ENCODE results near the gene EIF3L. TPM values are rescaled to one million over a fixed set of nuclear protein-coding genes. Genes with fewer than 3 reads are reported as not detected.

The EIF3L gene
- total RNA-seq, 1 experiment from 2014 or later = 218 TPM

- H3K4me3 ChIP-seq (ENCODE audit: low read length) = no peak overlapping the region
- ChIA-PET POLR2A (ENCODE audit: unreplicated experiment) (no interaction called here), CTCF (no interaction called here)
- no peaks in the 10 kb centered on the region for H3K9me3 ChIP-seq (ENCODE audit: low read length)
- no peak for ATAC-seq
- H3K27ac ChIP-seq (ENCODE audit: low read length) = no peak overlapping the region
- no peaks in the 10 kb centered on the region for H3F3A ChIP-seq (ENCODE audit: low read length, unreplicated experiment)
- no peaks in the 10 kb centered on the region for H3K27me3 ChIP-seq (ENCODE audit: low read length)
- intact Hi-C loops (cut with micrococcal nuclease) = no loop called here
- no peaks in the 10 kb centered on the region for H3K79me2 ChIP-seq (ENCODE audit: low read length)
- H3K4me2 ChIP-seq (ENCODE audit: low read length) = no peak overlapping the region
- no peak for TF ChIP-seq EZH2 (IDR thresholded peaks at IDR 0.05; ENCODE audit: low read length, unreplicated experiment)
- no peak for TF ChIP-seq CTCF (conservative IDR thresholded peaks at IDR 0.05; ENCODE audit: low read depth, low read length)
- TF ChIP-seq EZH2phosphoT487 (IDR thresholded peaks at IDR 0.05; ENCODE audit: borderline replicate concordance, low read length) = no peak
- no peak for DNase-seq
- no peaks in the 10 kb centered on the region for H3K4me1 ChIP-seq (ENCODE audit: insufficient read depth, low read length)
- no peaks in the 10 kb centered on the region for H4K20me1 ChIP-seq (ENCODE audit: low read length)
- no TSS peak for BruUV-seq (replicated peaks)
- H2AFZ ChIP-seq (ENCODE audit: low read length) = no peak overlapping the region
- no peak overlapping the region for H3K9ac ChIP-seq (ENCODE audit: low read length)
- no peaks in the 10 kb centered on the region; the same call in 1 of the 2 replicates for H3K36me3 ChIP-seq (ENCODE audit: low read depth, low read length)
- H3K9me2 ChIP-seq (replicated peaks; ENCODE audit: low read length) = no peaks in the 10 kb centered on the region
Measured at GRCh38 chr22:37827056-37827455, 22.2 kb upstream of the EIF3L start.

GRCh38 chr22:37830093-37830842, 19.0 kb upstream of the EIF3L start:
- H3K27ac ChIP-seq (ENCODE audit: low read length) = no peak overlapping the region
- no peaks in the 10 kb centered on the region for H3K9me3 ChIP-seq (ENCODE audit: low read length)
- H3K4me3 ChIP-seq (ENCODE audit: low read length) = no peak overlapping the region
- no peaks in the 10 kb centered on the region; the same call in 1 of the 2 replicates for H3K36me3 ChIP-seq (ENCODE audit: low read depth, low read length)
- no peaks in the 10 kb centered on the region for H3F3A ChIP-seq (ENCODE audit: low read length, unreplicated experiment)
- no peaks in the 10 kb centered on the region for H3K9me2 ChIP-seq (replicated peaks; ENCODE audit: low read length)
- H3K9ac ChIP-seq (ENCODE audit: low read length) = no peak overlapping the region
- TF ChIP-seq CTCF (conservative IDR thresholded peaks at IDR 0.05; ENCODE audit: low read depth, low read length) = no peak
- TF ChIP-seq EZH2 (IDR thresholded peaks at IDR 0.05; ENCODE audit: low read length, unreplicated experiment) = no peak
- no peak overlapping the region for H3K4me2 ChIP-seq (ENCODE audit: low read length)
- H3K4me1 ChIP-seq (ENCODE audit: insufficient read depth, low read length) = no peaks in the 10 kb centered on the region
- no peaks in the 10 kb centered on the region for H3K27me3 ChIP-seq (ENCODE audit: low read length)
- H3K79me2 ChIP-seq (ENCODE audit: low read length) = no peaks in the 10 kb centered on the region
- no TSS peak for BruUV-seq (replicated peaks)
- H4K20me1 ChIP-seq (ENCODE audit: low read length) = no peaks in the 10 kb centered on the region
- ATAC-seq = no peak
- ChIA-PET CTCF (no interaction called here), POLR2A (ENCODE audit: unreplicated experiment) (no interaction called here)
- H2AFZ ChIP-seq (ENCODE audit: low read length) = no peak overlapping the region
- intact Hi-C loops (cut with micrococcal nuclease) = no loop called here
- DNase-seq = no peak

GRCh38 chr22:37831472-37831871, 17.7 kb upstream of the EIF3L start:
- Histone ChIP-seq H3K79me2 (ENCODE audit: low read length) (no peaks in the 10 kb centered on the region), H3K27me3 (ENCODE audit: low read length) (no peaks in the 10 kb centered on the region), H3K4me3 (ENCODE audit: low read length) (no peak overlapping the region), H4K20me1 (ENCODE audit: low read length) (no peaks in the 10 kb centered on the region), H3K9ac (ENCODE audit: low read length) (no peak overlapping the region), H3F3A (ENCODE audit: low read length, unreplicated experiment) (no peaks in the 10 kb centered on the region), H3K9me2 (replicated peaks; ENCODE audit: low read length) (no peaks in the 10 kb centered on the region), H2AFZ (ENCODE audit: low read length) (no peak overlapping the region), H3K4me2 (ENCODE audit: low read length) (no peak overlapping the region), H3K4me1 (ENCODE audit: insufficient read depth, low read length) (no peaks in the 10 kb centered on the region), H3K36me3 (ENCODE audit: low read depth, low read length) (no peaks in the 10 kb centered on the region; the same call in 1 of the 2 replicates), H3K9me3 (ENCODE audit: low read length) (no peaks in the 10 kb centered on the region), H3K27ac (ENCODE audit: low read length) (no peak overlapping the region)
- ChIA-PET POLR2A (ENCODE audit: unreplicated experiment) (no interaction called here), CTCF (no interaction called here)
- TF ChIP-seq CTCF (conservative IDR thresholded peaks at IDR 0.05; ENCODE audit: low read depth, low read length) = no peak
- no peak for TF ChIP-seq EZH2 (IDR thresholded peaks at IDR 0.05; ENCODE audit: low read length, unreplicated experiment)
- no peak for TF ChIP-seq EZH2phosphoT487 (IDR thresholded peaks at IDR 0.05; ENCODE audit: borderline replicate concordance, low read length)
- ATAC-seq = no peak
- intact Hi-C loops (cut with micrococcal nuclease) = no loop called here
- no peak for DNase-seq
- BruUV-seq (replicated peaks) = no TSS peak

All from PC-3 (cell line).